SU-DHL-6 (cell line): ENCODE results near the gene UMAD1.
"Not testable (repeated sequence)": the region's sequence is repeated elsewhere in the genome, so short reads cannot be mapped to it uniquely, and the experiment has no call there.

Source experiments
- H2AFZ ChIP-seq: fragments of 200-600 bp; sonication (generic); 2 replicates; pipeline ENCODE4 v1.6.1; 2014; ENCODE audit warnings: low read depth, mild to moderate bottlenecking, moderate library complexity, mixed read lengths, antibody characterized with exemption, low read length; ENCODE audit not compliant: severe bottlenecking
- H3F3A ChIP-seq: fragments of 200-600 bp; shearing (Covaris generic); 2 replicates; pipeline ENCODE4 v1.6.0; 2016; ENCODE audit warnings: antibody characterized with exemption, mild to moderate bottlenecking; ENCODE audit not compliant: insufficient read depth
- H3K27ac ChIP-seq: fragments of 200-600 bp; sonication (generic); 2 replicates; pipeline ENCODE4 v1.5.1; 2016; ENCODE audit warnings: low read depth, mild to moderate bottlenecking, low read length, moderate library complexity, mixed read lengths
- H3K27me3 ChIP-seq: fragments of 200-600 bp; sonication (generic), shearing (Covaris generic); 2 replicates; pipeline ENCODE4 v1.6.0; 2014; ENCODE audit warnings: mild to moderate bottlenecking, low read length
- H3K36me3 ChIP-seq: fragments of 200-600 bp; sonication (generic); 2 replicates; pipeline ENCODE4 v1.6.1; 2014; ENCODE audit warnings: mild to moderate bottlenecking, low read length, mixed read lengths
- H3K4me2 ChIP-seq: fragments of 300-600, 200-600 bp; shearing (Covaris generic), sonication (generic); 2 replicates; pipeline ENCODE4 v1.6.0; 2014; ENCODE audit warnings: low read length, low read depth, mild to moderate bottlenecking; ENCODE audit not compliant: poor library complexity, severe bottlenecking
- H3K4me3 ChIP-seq: fragments of 200-600 bp; sonication (generic); 2 replicates; pipeline ENCODE4 v1.5.1; 2014; ENCODE audit warnings: antibody characterized with exemption, low read length, mild to moderate bottlenecking, mixed read lengths; ENCODE audit not compliant: insufficient read depth, poor library complexity, severe bottlenecking
- H3K79me2 ChIP-seq: fragments of 200-600 bp; sonication (generic); 2 replicates; pipeline ENCODE4 v1.6.1; 2014; ENCODE audit warnings: mild to moderate bottlenecking, low read length, moderate library complexity; ENCODE audit not compliant: insufficient read depth
- H3K9ac ChIP-seq: fragments of 200-600 bp; sonication (generic); 2 replicates; pipeline ENCODE4 v1.7.0; 2014; ENCODE audit warnings: mild to moderate bottlenecking, low read length
- H3K9me2 ChIP-seq: fragments of 200-600 bp; sonication (generic); replicated peaks from 2 replicates; pipeline ENCODE4 v1.6.1; 2014; ENCODE audit warnings: low read length; ENCODE audit not compliant: insufficient read depth
- H3K9me3 ChIP-seq: fragments of 200-600 bp; sonication (generic); 2 replicates; pipeline ENCODE4 v1.6.1; 2014; ENCODE audit warnings: low read length, mixed read lengths; ENCODE audit not compliant: insufficient read depth
- H4K20me1 ChIP-seq: fragments of 200-600 bp; sonication (generic); 2 replicates; pipeline ENCODE4 v1.6.1; 2014; ENCODE audit warnings: low read depth, mild to moderate bottlenecking, antibody characterized with exemption, low read length, moderate library complexity, mixed read lengths
- EZH2phosphoT487 ChIP-seq: fragments of 200-600 bp; sonication (generic), shearing (Covaris generic); conservative IDR thresholded peaks from 2 replicates; pipeline ENCODE4 v1.6.1; 2018; ENCODE audit warnings: mild to moderate bottlenecking, antibody characterized with exemption, low read length, moderate library complexity, mixed read lengths
- TF ChIP-seq, protein P1 (sequence below): fragments of 200-600 bp; sonication (generic); IDR thresholded peaks from one replicate; pipeline ENCODE4 v1.5.1; 2017; ENCODE audit warnings: antibody characterized with exemption, mild to moderate bottlenecking, low read length, moderate library complexity; ENCODE audit not compliant: insufficient read depth, poor library complexity, severe bottlenecking

Gene UMAD1

DNA sequence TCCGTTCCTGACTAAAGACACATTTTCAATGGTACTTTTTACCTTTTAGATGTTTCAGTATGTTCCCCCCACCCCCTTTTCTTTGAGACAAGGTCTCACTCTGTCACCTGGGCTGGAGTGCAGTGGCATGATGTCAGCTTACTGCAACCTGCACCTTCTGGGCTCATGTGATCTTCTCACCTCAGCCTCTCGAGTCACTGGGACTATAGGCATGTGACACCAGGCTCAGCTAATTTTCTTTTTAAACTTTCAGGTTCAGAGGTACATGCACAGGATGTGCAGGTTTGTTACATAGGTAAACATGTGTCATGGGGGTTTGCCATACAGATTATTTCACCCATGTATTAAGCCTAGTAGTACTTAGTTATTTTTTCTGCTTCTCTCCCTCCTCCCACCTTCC is 177.2 kb downstream of the UMAD1 start:
- Histone ChIP-seq H3K4me3 (no peak overlapping the region), H3F3A (no peaks in the 10 kb centered on the region), H3K27me3 (no peaks in the 10 kb centered on the region), H2AFZ (no peak overlapping the region), H3K27ac (no peak overlapping the region), H3K4me2 (no peak overlapping the region), H3K9me3 (peaks cover 3% of the 10 kb centered on the region; the same call in 1 of the 2 replicates), H3K9ac (no peak overlapping the region), H3K79me2 (no peaks in the 10 kb centered on the region), H3K9me2 (no peaks in the 10 kb centered on the region), H3K36me3 (no peaks in the 10 kb centered on the region), H4K20me1 (no peaks in the 10 kb centered on the region; the same call in 1 of the 2 replicates)
- TF ChIP-seq EZH2phosphoT487, result no peak
- TF ChIP-seq, protein P1, sequence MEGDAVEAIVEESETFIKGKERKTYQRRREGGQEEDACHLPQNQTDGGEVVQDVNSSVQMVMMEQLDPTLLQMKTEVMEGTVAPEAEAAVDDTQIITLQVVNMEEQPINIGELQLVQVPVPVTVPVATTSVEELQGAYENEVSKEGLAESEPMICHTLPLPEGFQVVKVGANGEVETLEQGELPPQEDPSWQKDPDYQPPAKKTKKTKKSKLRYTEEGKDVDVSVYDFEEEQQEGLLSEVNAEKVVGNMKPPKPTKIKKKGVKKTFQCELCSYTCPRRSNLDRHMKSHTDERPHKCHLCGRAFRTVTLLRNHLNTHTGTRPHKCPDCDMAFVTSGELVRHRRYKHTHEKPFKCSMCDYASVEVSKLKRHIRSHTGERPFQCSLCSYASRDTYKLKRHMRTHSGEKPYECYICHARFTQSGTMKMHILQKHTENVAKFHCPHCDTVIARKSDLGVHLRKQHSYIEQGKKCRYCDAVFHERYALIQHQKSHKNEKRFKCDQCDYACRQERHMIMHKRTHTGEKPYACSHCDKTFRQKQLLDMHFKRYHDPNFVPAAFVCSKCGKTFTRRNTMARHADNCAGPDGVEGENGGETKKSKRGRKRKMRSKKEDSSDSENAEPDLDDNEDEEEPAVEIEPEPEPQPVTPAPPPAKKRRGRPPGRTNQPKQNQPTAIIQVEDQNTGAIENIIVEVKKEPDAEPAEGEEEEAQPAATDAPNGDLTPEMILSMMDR, result no peak

DNA sequence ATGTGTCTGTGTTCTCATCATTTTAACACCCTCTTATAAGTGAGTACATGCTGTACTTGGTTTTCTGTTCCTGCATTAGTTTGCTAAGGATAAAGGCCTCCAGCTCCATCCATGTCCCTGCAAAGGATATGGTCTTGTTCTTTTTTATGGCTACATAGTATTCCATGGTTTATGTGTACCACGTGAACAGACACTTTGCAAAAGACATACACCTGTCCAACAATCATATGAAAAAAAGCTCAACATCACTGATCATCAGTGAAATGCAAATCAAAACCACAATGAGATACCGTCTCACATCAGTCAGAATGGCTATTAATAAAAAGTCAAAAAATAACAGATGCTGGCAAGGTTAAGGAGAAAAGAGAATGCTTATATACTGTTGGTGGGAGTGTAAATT is 177.6 kb downstream of the UMAD1 start:
- H3K9me2 ChIP-seq, H3K27ac ChIP-seq, H3K79me2 ChIP-seq: not testable (repeated sequence)

DNA sequence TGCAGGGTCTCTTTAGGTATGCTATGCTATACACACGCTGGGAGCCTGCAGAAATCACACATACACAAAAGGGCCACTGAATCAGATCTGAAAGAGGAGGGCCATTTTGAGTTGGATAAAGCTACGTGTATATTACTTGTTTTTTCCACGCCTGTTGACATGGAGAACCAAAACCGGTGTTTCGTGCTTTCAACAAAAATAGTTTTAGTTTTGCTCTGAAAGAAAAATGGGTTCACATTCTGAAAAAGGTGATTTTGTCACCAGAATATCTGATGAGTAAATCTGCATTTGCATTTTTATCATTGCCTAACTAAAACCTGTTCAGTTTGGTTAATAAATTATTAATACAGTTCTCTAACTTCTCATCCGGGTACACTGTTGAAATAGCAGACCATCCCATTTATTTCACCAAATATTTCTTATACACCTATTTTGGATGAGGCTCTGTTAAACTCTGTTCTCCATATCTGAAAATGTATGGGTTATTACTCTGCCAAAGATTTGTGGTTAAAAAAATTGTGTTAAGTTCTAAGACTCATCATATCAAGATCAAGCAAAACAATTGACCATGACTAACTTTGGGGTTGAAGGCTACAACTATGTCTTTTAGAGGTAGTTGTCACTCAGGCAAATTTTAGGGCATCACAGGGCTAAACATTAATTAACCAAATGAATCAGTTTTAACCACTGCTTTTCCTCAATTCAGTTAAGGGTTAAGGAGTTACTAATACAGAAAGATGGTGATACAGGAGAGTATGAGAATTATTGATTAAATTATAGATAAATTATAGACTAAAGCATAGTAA is 179.1 kb downstream of the UMAD1 start:
- Histone ChIP-seq H2AFZ (no peak overlapping the region), H3K9me2 (no peaks in the 10 kb centered on the region), H3K79me2 (no peaks in the 10 kb centered on the region), H3K27ac (no peak overlapping the region), H3K9ac (no peak overlapping the region), H3K9me3 (peaks cover 3% of the 10 kb centered on the region; the same call in 1 of the 2 replicates), H4K20me1 (no peaks in the 10 kb centered on the region; the same call in 1 of the 2 replicates), H3F3A (no peaks in the 10 kb centered on the region), H3K4me2 (no peak overlapping the region), H3K27me3 (no peaks in the 10 kb centered on the region), H3K36me3 (no peaks in the 10 kb centered on the region), H3K4me3 (no peak overlapping the region)
- TF ChIP-seq, protein P1, result no peak
- no peak for TF ChIP-seq EZH2phosphoT487

More for the DNA sequence above, 177.6 kb downstream of the UMAD1 start:
- H3K36me3 ChIP-seq, H4K20me1 ChIP-seq, H3K4me2 ChIP-seq, H2AFZ ChIP-seq, H3F3A ChIP-seq, H3K27me3 ChIP-seq, H3K9me3 ChIP-seq, H3K4me3 ChIP-seq, H3K9ac ChIP-seq: not testable (repeated sequence)

DNA sequence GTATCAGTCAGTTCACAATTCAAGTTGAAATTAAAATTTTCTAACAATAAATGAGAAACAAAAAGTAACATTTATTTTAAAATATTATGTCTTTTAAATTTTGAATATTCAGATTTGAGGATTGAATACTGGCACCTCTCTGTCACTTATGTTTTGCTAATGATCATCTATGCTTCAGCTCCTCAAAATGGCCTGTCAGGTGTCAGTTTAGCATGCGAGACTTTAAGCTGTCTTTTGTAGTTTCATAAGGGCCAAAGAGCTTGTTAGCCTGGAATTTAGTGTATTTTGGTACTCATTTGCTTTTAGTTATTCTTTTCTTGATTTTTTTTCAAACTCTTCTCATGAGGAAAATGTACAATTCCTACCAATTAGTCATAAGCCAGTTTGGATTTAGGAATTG is 179.9 kb downstream of the UMAD1 start:
- Histone ChIP-seq H3K9me3 (peaks cover 3% of the 10 kb centered on the region; the same call in 1 of the 2 replicates), H3K9me2 (no peaks in the 10 kb centered on the region), H3F3A (no peaks in the 10 kb centered on the region), H2AFZ (no peak overlapping the region), H3K4me3 (no peak overlapping the region), H3K27me3 (no peaks in the 10 kb centered on the region), H3K4me2 (peak overlapping the region; percentile 31), H3K79me2 (no peaks in the 10 kb centered on the region), H3K27ac (no peak overlapping the region), H3K36me3 (no peaks in the 10 kb centered on the region), H3K9ac (no peak overlapping the region), H4K20me1 (no peaks in the 10 kb centered on the region; the same call in 1 of the 2 replicates)
- TF ChIP-seq EZH2phosphoT487, result no peak
- TF ChIP-seq, protein P1, result no peak
